GM18499 (cell line): ENCODE measurements around the gene MYO1H.
"Not testable (repeated sequence)": the region's sequence is repeated elsewhere in the genome, so short reads cannot be mapped to it uniquely, and the experiment has no call there.

Experiments used
- ATAC-seq: cut with Tn5 transposase; IDR thresholded peaks from one replicate; pipeline ENCODE4 v1.9.1; 2021; ENCODE audit warnings: moderate number of reproducible peaks; ENCODE audit not compliant: insufficient read depth, unreplicated experiment

Gene MYO1H, protein sequence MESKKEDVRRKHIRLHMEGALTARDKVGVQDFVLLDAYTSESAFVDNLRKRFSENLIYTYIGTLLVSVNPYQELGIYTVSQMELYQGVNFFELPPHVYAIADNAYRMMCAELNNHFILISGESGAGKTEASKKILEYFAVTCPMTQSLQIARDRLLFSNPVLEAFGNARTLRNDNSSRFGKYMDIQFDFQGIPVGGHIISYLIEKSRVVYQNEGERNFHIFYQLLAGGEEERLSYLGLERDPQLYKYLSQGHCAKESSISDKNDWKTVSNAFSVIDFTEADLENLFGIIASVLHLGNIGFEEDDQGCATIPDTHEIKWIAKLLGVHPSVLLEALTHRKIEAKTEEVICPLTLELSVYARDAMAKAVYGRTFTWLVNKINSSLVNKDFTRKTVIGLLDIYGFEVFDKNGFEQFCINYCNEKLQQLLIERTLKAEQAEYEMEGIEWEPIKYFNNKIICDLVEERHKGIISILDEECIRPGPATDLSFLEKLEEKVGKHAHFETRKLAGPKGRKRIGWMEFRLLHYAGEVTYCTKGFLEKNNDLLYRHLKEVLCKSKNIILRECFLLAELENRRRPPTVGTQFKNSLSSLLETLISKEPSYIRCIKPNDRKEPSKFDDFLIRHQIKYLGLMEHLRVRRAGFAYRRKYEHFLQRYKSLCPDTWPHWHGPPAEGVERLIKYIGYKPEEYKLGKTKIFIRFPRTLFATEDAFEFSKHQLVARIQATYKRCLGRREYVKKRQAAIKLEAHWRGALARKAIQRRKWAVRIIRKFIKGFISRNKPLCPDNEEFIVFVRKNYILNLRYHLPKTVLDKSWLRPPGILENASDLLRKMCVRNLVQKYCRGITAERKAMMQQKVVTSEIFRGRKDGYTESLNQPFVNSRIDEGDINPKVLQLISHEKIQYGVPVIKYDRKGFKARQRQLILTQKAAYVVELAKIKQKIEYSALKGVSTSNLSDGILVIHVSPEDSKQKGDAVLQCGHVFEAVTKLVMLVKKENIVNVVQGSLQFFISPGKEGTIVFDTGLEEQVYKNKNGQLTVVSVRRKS

GRCh38 chr12:109347589-109347988 lies at the start of gene MYO1H:
Gene MYO1H, plus strand, starts transcription at chr12:109347900. Its CDS starts 61 bp downstream, at chr12:109347961.
- ATAC-seq: no peak

GRCh38 chr12:109299849-109300248 lies 47.9 kb upstream of the MYO1H start:
- no peak for ATAC-seq

DNA sequence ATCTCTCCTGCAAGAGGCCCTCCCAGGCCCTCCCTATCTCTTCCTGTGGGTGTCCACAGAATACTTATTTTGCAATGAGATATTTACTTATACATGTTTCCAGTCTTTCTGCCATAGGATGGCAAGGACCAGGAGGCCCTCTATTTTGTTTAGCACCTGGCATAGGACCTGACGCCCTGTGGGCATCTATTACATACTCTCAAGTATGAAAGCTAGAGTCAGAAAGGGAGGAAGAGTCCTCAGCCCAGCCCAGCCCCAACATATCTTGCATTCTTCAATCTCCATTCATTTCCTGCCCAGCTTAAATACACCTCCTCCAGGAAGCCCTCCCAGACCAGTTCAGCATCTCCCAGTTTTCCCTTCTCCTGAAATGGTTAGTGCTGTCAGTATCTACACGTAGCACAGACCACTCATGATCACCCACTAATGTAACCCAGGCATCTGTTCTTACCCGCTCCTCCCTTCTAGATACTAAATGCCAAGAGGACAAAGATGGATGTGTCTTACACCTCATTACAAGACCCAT lies 46.0 kb upstream of the MYO1H start:
- ATAC-seq: no peak

DNA sequence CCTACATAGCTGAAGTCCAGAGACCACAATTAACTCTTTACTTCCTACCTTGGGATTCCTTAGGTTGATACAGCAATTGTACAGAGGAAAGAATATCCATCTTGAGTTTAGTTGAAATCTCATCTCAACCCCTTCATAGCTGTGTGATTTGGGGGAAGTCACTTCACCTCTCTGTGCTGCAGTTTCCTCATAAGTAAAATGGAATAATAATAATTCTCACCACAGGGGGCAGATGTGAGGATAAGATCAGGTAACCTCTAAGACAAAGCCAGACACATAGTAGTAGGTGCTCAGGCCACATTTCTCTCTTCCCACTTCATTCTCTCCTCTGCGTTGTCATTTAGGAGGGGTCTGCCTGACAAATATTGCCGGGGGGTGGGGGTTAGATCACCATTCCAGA lies 45.3 kb upstream of the MYO1H start:
- no peak for ATAC-seq

- ATAC-seq: no peak
Measured at GRCh38 chr12:109302770-109303169, 44.9 kb upstream of the MYO1H start.

DNA sequence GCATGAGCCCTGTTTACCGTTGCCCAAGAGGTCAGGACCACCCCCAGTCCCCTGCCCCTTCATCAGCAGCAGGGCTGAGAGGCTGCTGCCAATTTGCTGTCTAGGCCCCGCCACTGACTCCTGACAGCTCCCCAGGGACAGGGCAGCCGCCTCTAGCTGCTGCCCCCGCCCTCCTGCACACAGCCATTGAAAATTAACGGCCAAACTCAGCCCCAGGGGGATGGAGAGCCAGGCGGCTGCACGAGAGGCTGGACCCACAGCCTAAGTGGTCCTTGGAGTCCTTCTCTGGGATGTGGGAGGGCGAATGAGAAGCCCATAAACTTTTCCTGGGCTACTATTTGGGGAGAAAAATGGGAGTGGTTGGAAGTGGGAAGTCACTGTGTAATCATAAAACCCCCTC lies 43.2 kb upstream of the MYO1H start:
- no peak for ATAC-seq

DNA sequence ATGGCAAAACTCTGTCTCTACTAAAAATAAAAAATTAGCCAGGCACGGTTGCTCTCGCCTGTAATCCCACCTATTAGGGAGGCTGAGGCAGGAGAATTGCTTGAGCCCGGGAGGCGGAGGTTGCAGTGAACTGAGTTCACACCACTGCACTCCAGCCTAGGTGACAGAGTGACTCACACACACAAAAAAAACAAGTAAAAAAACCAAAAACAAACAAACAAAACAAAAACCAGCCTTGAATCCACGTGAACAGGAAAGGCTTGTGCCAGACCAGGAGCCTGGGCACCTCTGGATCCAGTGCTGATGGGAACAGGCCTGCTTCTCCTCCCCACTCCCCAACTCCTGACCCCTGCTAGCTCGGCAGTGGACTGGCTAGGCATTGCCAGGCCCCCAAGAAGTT lies 42.2 kb upstream of the MYO1H start:
- ATAC-seq: no peak

DNA sequence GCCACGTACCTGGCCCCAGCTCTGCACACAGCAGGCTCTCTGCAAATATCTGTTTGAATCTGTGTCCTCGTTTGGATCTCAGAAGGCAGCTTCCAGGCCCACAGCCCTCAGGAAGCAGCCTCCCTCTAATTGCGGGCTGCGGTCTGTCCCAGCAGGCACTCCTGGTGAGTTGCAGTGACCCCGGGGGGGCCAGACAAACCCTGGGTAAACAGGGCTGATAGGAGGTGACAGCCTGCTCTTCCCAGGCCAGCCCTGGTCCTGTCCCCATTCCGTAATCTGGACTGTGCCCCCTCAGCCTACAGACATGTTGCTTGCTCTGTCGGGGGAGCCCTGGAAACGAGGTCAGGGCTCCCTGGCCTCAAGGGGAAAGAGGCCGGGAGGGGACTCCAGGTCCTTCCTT lies 40.6 kb upstream of the MYO1H start:
- no peak for ATAC-seq

DNA sequence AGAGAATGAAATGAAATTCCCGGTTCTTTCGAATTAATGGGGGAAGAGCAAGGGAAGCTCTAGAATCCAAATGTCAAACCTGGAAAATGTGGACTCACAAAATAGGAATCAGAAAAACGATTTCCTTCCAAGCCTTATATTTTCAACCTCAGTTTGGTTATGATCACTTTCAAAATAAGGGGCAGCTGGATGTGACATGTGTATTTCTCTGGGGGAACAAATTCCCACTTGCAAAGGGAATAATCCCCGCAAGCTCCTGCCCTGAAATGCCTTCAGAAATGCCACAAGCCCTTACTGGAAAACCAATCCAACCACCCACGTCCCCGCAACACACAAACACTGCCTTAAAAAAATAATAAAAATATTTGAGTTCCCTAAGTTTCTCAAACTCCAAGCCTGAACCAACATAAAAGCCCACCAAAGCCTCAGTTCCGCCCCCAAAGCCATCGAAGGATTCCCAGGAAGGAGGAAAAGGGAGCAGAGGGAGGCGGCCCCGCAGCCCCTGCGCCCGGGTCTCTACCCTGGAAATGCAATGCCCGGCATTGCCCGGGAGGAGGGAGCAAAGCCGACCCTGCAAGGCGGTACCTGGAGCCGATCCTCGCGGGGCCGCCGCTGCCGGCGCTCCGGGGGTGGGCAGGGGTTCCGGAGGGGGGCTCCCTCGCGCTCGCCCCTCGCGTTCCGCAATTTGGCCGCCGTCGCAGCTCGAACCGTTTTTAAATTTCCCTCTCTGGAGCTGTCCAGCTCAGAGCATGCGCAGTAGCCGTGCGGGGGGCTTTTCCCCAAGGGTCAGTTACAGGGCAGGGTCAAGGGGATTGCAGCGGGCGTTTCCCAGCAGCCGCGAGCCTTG lies 38.9 kb upstream of the MYO1H start, which contains the start of gene FOXN4:
Gene FOXN4, minus strand, starts transcription at position 751 of the 847 bp plus-strand sequence. CDS start 963 bp downstream, outside the sequence.
- no peak for ATAC-seq

DNA sequence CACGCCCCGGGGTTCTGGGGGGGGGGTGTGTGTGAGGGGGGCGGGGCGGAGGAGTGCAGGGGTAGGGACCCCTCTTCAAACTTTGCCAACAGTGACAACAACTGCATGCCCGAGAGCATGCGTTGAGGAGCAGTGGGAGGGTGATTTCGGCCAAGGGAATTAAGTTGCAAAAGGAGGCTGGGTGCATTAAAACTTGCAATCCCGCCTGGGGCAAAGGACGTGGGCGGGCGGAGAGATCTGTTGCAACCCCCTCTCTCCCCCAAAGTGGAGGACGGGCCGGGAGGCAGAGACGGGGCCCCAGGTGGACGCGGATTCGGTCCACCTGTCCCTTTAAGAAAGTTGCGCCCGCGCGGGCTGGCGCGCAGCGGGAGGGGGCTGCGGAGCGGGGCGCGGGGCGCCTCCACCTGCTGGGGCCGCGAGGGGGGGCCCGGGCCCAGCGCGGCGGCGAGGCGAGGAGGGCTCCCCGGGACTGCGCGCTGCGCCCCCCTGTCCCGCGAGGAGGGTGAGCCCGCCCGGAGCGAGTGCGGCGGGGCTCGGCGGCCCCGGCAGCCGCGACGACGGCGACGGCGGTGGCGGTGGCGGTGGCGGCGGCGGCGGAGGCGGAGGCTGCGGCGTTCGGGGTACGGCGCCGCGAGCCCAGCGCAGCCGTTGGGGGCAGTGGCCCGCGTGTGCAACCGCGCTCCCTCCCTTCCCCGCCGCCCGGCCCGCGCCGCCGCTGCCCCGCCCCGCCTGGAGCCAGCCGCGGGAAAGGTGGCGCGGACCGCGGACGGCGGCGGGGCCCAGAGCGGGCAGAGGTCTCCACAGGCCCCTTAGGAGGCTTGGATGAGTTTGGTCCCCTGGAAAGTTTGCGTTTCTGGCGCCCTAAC lies 38.1 kb upstream of the MYO1H start:
- no peak for ATAC-seq

DNA sequence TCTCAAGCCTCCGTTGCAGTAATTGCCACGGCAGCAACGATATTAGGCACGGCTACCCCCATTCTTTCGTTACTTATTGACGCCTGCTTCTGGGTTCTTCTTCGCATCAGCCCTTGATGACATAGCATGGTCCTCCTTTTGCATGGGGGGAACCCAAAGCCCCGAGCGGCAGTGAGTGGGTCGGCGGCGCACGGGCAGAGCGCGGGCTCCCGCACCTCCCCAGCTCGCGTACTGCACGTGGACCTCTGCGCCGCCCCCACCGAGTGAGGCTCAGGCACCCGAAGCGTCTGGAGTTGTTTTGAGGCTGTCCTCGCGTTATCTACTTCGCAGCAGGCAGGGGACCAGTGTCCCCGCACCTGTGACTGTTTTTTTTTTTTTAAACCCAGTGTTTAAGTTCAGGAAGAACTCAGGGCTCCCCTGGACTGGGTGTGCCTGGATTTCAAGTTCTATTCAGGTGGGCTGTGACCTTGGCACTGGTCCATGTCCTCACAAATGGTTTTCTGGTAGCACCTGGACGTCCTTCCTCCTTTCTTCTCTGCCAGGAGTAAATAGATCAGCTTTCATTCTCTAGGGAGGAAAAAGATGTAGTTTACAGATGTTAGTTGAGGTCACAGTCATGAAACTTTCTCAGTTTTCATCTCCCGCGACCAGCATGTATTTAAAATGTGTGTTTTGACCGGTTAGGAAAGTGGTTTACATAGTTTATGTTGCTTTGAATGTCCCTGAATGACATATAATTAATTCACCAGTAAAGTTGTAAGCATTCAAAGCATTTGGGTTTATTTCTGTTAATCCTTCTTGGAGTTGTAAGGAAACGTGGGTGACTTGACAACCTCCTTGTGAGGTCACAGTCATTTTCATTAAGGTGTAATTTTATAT lies 37.2 kb upstream of the MYO1H start:
- no peak for ATAC-seq

DNA sequence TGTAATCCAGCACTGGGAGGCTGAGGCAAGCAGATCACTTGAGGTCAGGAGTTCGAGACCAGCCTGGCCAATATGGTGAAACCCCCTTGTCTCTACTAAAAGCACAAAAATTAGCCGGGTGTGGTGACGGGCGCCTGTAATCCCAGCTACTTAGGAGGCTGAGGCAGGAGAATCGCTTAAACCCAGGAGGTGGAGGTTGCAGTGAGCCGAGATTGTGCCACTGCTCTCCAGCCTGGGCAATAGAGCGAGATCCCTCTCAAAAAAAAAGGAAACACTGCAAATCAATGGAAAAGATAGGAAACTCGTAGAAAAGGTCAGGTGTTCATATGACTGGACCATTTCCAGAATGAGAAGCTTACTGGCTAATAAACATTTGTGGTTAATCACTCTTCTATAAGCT lies 26.4 kb upstream of the MYO1H start:
- not testable (repeated sequence) for ATAC-seq

- ATAC-seq: no peak
Measured at GRCh38 chr12:109329003-109329402, 18.7 kb upstream of the MYO1H start.

DNA sequence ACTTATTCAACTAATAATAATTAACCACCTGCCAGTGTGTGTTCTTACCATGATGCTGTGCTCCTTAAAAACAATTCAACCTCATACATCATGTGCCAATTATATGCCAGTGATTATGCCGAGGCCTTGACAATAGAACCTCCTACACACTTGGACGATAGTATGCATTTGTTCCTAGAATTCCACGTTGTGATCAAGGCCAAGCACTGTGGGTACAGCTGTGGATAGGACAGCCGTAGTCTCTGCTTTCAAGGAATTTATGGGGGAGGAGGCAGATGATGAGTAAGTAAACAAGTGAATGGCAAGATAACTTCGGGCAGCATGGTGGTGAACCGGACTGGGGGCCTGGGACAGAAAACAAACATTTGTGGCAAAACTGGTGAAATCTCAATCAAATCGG lies 18.0 kb upstream of the MYO1H start:
- no peak for ATAC-seq

DNA sequence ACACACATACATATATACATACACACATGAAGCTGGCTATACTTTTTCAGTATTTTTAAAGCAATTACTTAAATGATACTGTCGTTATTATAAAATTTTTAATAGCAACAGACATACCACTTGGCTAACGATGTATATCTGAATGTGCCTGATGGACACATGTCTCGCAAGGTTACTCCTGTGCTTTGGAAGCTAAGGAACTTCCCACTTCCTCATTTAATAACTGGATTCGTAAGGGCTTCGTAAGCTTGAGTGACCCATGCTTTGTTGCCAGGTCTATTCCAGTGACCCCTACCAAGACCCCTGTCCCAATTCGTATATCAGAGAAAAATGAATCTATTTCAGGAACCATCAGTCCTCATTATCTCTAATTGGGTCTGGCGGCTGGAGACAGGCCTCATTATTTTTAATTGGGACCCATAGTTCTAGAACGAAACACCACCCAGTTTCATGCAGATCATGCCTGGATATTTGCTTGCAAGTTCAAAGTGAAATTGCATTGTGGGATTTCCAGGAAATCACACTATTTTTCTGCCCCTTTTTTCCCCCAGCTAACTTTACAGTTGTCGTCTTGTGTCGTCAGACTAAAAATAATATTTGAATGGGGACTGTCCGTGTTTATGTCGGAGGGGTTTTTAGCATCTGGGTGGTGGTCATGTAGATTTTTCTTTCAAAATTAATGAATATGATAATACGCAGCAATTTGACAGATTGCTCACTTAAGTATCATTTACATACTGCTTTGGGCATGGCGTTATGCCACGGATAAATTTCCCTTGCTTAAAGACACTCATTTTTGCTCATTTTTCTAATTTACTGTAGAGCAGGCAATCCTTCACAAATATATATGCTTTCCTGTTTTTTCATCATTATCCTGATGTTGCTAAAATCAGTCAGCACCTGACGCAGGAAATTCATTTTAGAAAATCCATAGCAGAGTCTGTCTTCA lies 17.1 kb upstream of the MYO1H start:
- ATAC-seq: no peak

DNA sequence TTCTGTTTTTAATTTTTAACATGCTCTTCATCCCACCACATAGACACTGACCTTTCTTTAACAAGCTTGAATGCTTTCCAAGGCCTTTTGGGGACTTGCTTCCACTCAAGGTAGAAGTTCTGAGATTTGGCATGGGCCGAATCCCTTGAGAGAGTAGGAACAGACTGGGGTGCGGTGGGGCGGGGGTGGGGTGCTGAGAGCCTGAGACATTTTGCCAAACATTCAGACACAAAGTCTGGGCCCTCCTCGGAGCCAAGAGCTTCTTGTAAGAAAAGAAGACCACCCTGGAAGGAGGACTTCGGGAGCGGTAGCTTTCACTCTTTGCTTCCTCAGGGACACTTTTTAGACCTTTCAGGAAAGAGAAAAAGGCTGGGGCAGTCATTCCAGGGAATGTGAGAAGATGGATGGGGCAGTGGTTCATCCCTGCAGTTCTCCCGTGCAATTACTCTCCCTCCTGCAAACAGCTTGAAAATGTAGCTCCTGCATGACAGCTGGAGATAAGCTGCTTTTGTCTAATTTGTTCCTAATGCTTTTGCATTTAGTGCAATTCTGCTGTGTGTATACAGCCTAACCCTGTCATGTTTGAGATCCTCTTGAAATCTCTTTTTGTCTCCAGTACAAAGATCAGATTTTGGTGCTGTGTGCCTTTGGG lies 16.3 kb upstream of the MYO1H start:
- ATAC-seq: no peak
